Kidney (tissue), 14 donors: ENCODE measurements around the gene A2M. TPM values are rescaled to one million over a fixed set of nuclear protein-coding genes. Genes with fewer than 3 reads are reported as not detected.

Experiments
- DNase-seq, 5 donors: peaks; one replicate each; pipeline ENCODE4 v3.0.0-alpha.2; 2013 to 2020
- FAIRE-seq: peaks from 2 replicates; lab custom pipeline; 2012; peaks lifted over from hg19 to GRCh38; lab: Jason Lieb, UNC
- H3K27ac ChIP-seq, 2 donors: one replicate each; pipeline ENCODE4 v1.7.0; 2013; ENCODE audit warnings: low read depth in 2 of 2, low read length in 2 of 2, inconsistent platforms in 1 of 2
- H3K27me3 ChIP-seq: one replicate; pipeline ENCODE4 v1.7.1; 2013; ENCODE audit warnings: low read length, inconsistent platforms; ENCODE audit not compliant: control insufficient read depth, insufficient read depth
- H3K36me3 ChIP-seq, 3 donors: one replicate each; pipeline versions ENCODE4 v1.7.0 to v1.7.1; 2013; ENCODE audit warnings: low read length in 3 of 3, control low read depth in 1 of 3, inconsistent platforms in 1 of 3; ENCODE audit not compliant: insufficient read depth in 3 of 3, control insufficient read depth in 2 of 3
- H3K4me1 ChIP-seq, 3 donors: one replicate each; pipeline versions ENCODE4 v1.7.0 to v1.7.1; 2013; ENCODE audit warnings: low read length in 3 of 3, inconsistent platforms in 1 of 3, low read depth in 1 of 3; ENCODE audit not compliant: control insufficient read depth in 2 of 3, insufficient read depth in 2 of 3
- H3K4me3 ChIP-seq, 3 donors: one replicate each; pipeline versions ENCODE4 v1.7.0 to v1.8.1; 2013; ENCODE audit warnings: low read length in 3 of 3, control low read depth in 1 of 3, inconsistent platforms in 1 of 3
- H3K9ac ChIP-seq, 3 donors: one replicate each; pipeline versions ENCODE4 v1.7.0 to v1.7.1; 2013; ENCODE audit warnings: low read length in 3 of 3, control low read depth in 1 of 3, inconsistent platforms in 1 of 3
- H3K9me3 ChIP-seq, 3 donors: one replicate each; pipeline versions ENCODE4 v1.7.0 to v1.7.1; 2013; ENCODE audit warnings: low read length in 3 of 3, control low read depth in 1 of 3, inconsistent platforms in 1 of 3; ENCODE audit not compliant: control insufficient read depth in 2 of 3, insufficient read depth in 1 of 3
- CTCF ChIP-seq: IDR thresholded peaks from 3 replicates; pipeline ENCODE4 v1.5.1; 2012; ENCODE audit warnings: mild to moderate bottlenecking, moderate library complexity, borderline replicate concordance; ENCODE audit not compliant: insufficient read depth; ENCODE audit errors: extremely low read depth
- intact Hi-C: fragments of 100-400 bp; cut with DNase I; formaldehyde crosslinking; loops from one replicate; pipeline ENCODE4 v1.11.1; 2022
- polyA plus RNA-seq: library from polyadenylated mRNA; stranded (reverse); fragments of 350-450 nt; fragmentation: Illumina TruSeq; extraction: RNeasy Lipid Tissue Mini Kit (QIAGEN cat#74804); gene quantifications from one replicate; pipeline ENCODE4 v1.2.3, GENCODE V29; 2014; ENCODE audit warnings: low read depth, low replicate concordance; ENCODE audit not compliant: insufficient read depth
- total RNA-seq: library from RNA; stranded (reverse); fragmentation: NEBNext Ultra II Directional; extraction: Animal tissue kit (Norgen Biotek cat#: 25700); gene quantifications from one replicate; pipeline ENCODE4 v1.2.1, GENCODE V29; 2021
- donor health status: control.
- donor health status: control.
- donor health status: control.
- donor health status: control.
- donor health status: control.
- donor health status: DM: yes; HTN: yes; CAD: no.
- donor health status: Normal renal cell carcinoma (clear cell type).

A2M gene
- total and polyA plus RNA-seq, 2 donors from 2014 or later: 745 to 971 TPM

DNA sequence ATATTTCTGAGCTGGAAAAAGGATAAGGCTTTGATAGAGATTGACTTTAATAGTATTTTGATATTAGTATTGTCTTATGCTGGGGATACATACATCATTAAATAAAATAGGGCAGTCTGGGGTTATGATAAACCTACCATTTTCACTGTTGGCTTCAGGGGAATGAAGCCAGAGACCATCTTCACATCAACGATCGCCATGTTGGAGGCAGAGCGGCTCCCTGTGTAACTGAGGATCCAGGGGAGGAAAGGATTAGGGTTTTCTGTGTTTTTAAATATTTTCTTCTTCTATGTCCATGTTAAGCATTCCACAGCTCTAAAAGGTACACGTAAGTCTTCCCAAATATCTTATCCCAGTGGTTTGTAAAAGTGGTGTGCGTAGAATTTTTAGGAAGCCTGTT lies 45.4 kb downstream of the A2M start:
- Histone ChIP-seq H3K4me3 (no peak overlapping the region), H3K27me3 (no peaks in the 10 kb centered on the region), H3K9me3 (no peaks in the 10 kb centered on the region), H3K9ac (no peak overlapping the region), H3K27ac (no peak overlapping the region), H3K36me3 (peaks cover 0 to 14% (median 6%) of the 10 kb centered on the region in 3 donors), H3K4me1 (peaks cover 0 to 4% (median 0%) of the 10 kb centered on the region in 3 donors)
- no peak for TF ChIP-seq CTCF
- DNase-seq: no peak
- intact Hi-C loops: no loop called here
- no peak for FAIRE-seq

- Histone ChIP-seq H3K27me3 (no peaks in the 10 kb centered on the region), H3K4me1 (peaks cover 0 to 6% (median 3%) of the 10 kb centered on the region in 3 donors), H3K4me3 (no peak overlapping the region), H3K36me3 (peaks cover 0 to 14% (median 6%) of the 10 kb centered on the region in 3 donors), H3K27ac (no peak overlapping the region), H3K9me3 (no peaks in the 10 kb centered on the region), H3K9ac (no peak overlapping the region)
- TF ChIP-seq CTCF: no peak
- intact Hi-C loops: no loop called here
- FAIRE-seq (no peak), DNase-seq (no peak)
Measured at GRCh38 chr12:9068600-9068999, 47.1 kb downstream of the A2M start.

DNA sequence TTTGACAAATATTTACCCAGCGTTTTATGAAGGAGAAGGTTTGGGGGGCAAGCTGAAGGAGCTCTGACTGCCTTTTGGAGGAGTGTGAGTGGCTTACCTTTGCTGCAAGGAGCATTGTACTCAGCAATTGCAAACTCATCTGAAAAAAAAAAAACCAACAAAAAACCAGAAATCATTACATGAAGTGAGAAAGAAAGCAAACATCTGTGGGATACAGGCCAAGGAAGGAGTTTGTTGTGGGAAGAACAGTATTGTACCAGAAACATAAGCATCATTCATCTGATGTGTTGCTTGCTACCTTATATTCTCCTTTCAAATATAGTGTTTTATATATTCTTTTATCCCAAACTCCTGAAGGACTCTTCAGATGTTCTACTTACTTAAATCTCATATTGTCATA lies 47.6 kb downstream of the A2M start:
- FAIRE-seq: no peak
- DNase-seq: no peak
- H3K4me1 ChIP-seq: peaks cover 0 to 8% (median 6%) of the 10 kb centered on the region in 3 donors
- no peak overlapping the region for H3K9ac ChIP-seq
- TF ChIP-seq CTCF: no peak
- no peak overlapping the region for H3K4me3 ChIP-seq
- no peaks in the 10 kb centered on the region for H3K27me3 ChIP-seq
- intact Hi-C loops: no loop called here
- no peak overlapping the region for H3K27ac ChIP-seq
- H3K36me3 ChIP-seq: peaks cover 0 to 14% (median 6%) of the 10 kb centered on the region in 3 donors
- H3K9me3 ChIP-seq: no peaks in the 10 kb centered on the region
